Central memory CD8-positive, alpha-beta T cell (primary cell): ENCODE measurements around the gene RPS6KA4.

Experiments used
- ATAC-seq: fragments of 150-1000 bp; cut with Tn5 transposase; replicated peaks from 2 replicates; pipeline ENCODE4 v1.10.0; 2022; ENCODE audit warnings: mild to moderate bottlenecking, moderate FRiP score, moderate number of reproducible peaks; ENCODE audit not compliant: poor library complexity, severe bottlenecking; ENCODE audit errors: extremely low read depth
- DNase-seq, 2 donors: peaks; one replicate each; pipeline ENCODE4 v3.0.0; 2021; ENCODE audit warnings: low spot score in 2 of 2
- H3K27ac Mint-ChIP-seq: one replicate; pipeline ENCODE4 v1.8.0; 2022; ENCODE audit warnings: low read depth, mild to moderate bottlenecking, moderate library complexity, mixed read lengths
- H3K27me3 Mint-ChIP-seq: one replicate; pipeline ENCODE4 v1.8.0; 2022; ENCODE audit warnings: mixed read lengths
- H3K36me3 Mint-ChIP-seq: one replicate; pipeline ENCODE4 v1.8.0; 2022; ENCODE audit warnings: mild to moderate bottlenecking, moderate library complexity, mixed read lengths; ENCODE audit not compliant: insufficient read depth
- H3K4me1 Mint-ChIP-seq: one replicate; pipeline ENCODE4 v1.8.0; 2022; ENCODE audit warnings: mixed read lengths
- H3K4me3 Mint-ChIP-seq: one replicate; pipeline ENCODE4 v1.8.0; 2022; ENCODE audit warnings: mild to moderate bottlenecking, moderate library complexity, mixed read lengths
- H3K9me3 Mint-ChIP-seq: one replicate; pipeline ENCODE4 v1.8.0; 2022; ENCODE audit warnings: mixed read lengths

Gene RPS6KA4

GRCh38 chr11:64381350-64381749 is 22.4 kb downstream of the RPS6KA4 start:
- no peak overlapping the region for H3K27ac Mint-ChIP-seq
- peaks cover 3% of the 10 kb centered on the region for H3K4me1 Mint-ChIP-seq
- DNase-seq (no peak), ATAC-seq (no peak)
- no peaks in the 10 kb centered on the region for H3K9me3 Mint-ChIP-seq
- H3K27me3 Mint-ChIP-seq = no peaks in the 10 kb centered on the region
- peaks cover 2% of the 10 kb centered on the region for H3K36me3 Mint-ChIP-seq
- no peak overlapping the region for H3K4me3 Mint-ChIP-seq

- H3K9me3 Mint-ChIP-seq = no peaks in the 10 kb centered on the region
- no peaks in the 10 kb centered on the region for H3K27me3 Mint-ChIP-seq
- no peak overlapping the region for H3K27ac Mint-ChIP-seq
- peaks cover 10% of the 10 kb centered on the region for H3K4me1 Mint-ChIP-seq
- no peak for DNase-seq
- peaks cover 2% of the 10 kb centered on the region for H3K36me3 Mint-ChIP-seq
- H3K4me3 Mint-ChIP-seq = no peak overlapping the region
- ATAC-seq = no peak
Observed at GRCh38 chr11:64382047-64382446, 23.1 kb downstream of the RPS6KA4 start.

GRCh38 chr11:64382586-64382985 is 23.6 kb downstream of the RPS6KA4 start:
- Mint-ChIP-seq H3K4me1 (peaks cover 11% of the 10 kb centered on the region), H3K36me3 (peaks cover 2% of the 10 kb centered on the region), H3K27ac (no peak overlapping the region), H3K9me3 (no peaks in the 10 kb centered on the region), H3K4me3 (no peak overlapping the region), H3K27me3 (no peaks in the 10 kb centered on the region)
- ATAC-seq (no peak), DNase-seq (no peak)

GRCh38 chr11:64383580-64383979 is 24.6 kb downstream of the RPS6KA4 start:
- H3K36me3 Mint-ChIP-seq = peaks cover 2% of the 10 kb centered on the region
- no peak for ATAC-seq
- peaks cover 11% of the 10 kb centered on the region for H3K4me1 Mint-ChIP-seq
- H3K27ac Mint-ChIP-seq = no peak overlapping the region
- DNase-seq = no peak
- H3K4me3 Mint-ChIP-seq = no peak overlapping the region
- no peaks in the 10 kb centered on the region for H3K9me3 Mint-ChIP-seq
- no peaks in the 10 kb centered on the region for H3K27me3 Mint-ChIP-seq

- peaks cover 2% of the 10 kb centered on the region for H3K36me3 Mint-ChIP-seq
- DNase-seq (no peak), ATAC-seq (no peak)
Observed at GRCh38 chr11:64384028-64384737, 25.2 kb downstream of the RPS6KA4 start.

GRCh38 chr11:64384981-64385944 is 26.3 kb downstream of the RPS6KA4 start:
- H3K4me3 Mint-ChIP-seq = no peak overlapping the region

More at GRCh38 chr11:64384028-64384737, 25.2 kb downstream of the RPS6KA4 start:
- H3K27ac Mint-ChIP-seq = no peak overlapping the region
- H3K27me3 Mint-ChIP-seq = no peaks in the 10 kb centered on the region
- H3K4me3 Mint-ChIP-seq = no peak overlapping the region
- H3K9me3 Mint-ChIP-seq = no peaks in the 10 kb centered on the region
- H3K4me1 Mint-ChIP-seq = peaks cover 11% of the 10 kb centered on the region

GRCh38 chr11:64385945-64386704 is 27.2 kb downstream of the RPS6KA4 start:
- H3K4me3 Mint-ChIP-seq = no peak overlapping the region
- ATAC-seq = peak; percentile 57

More at GRCh38 chr11:64384981-64385944, 26.3 kb downstream of the RPS6KA4 start:
- Mint-ChIP-seq H3K27me3 (no peaks in the 10 kb centered on the region), H3K36me3 (peaks cover 2% of the 10 kb centered on the region), H3K27ac (no peak overlapping the region), H3K9me3 (no peaks in the 10 kb centered on the region), H3K4me1 (peaks cover 19% of the 10 kb centered on the region)
- no peak for ATAC-seq
- no peak for DNase-seq

GRCh38 chr11:64387916-64388315 is 29.0 kb downstream of the RPS6KA4 start:
- Mint-ChIP-seq H3K36me3 (peaks cover under 1% of the 10 kb centered on the region), H3K9me3 (no peaks in the 10 kb centered on the region), H3K27me3 (no peaks in the 10 kb centered on the region), H3K4me1 (peaks cover 35% of the 10 kb centered on the region), H3K4me3 (no peak overlapping the region), H3K27ac (no peak overlapping the region)
- no peak for DNase-seq
- no peak for ATAC-seq

More at GRCh38 chr11:64385945-64386704, 27.2 kb downstream of the RPS6KA4 start:
- H3K27ac Mint-ChIP-seq = peak overlapping the region; percentile 22
- no peak for DNase-seq
- no peaks in the 10 kb centered on the region for H3K9me3 Mint-ChIP-seq
- H3K27me3 Mint-ChIP-seq = no peaks in the 10 kb centered on the region
- peaks cover 28% of the 10 kb centered on the region for H3K4me1 Mint-ChIP-seq
- H3K36me3 Mint-ChIP-seq = peaks cover 2% of the 10 kb centered on the region

- DNase-seq (no peak), ATAC-seq (no peak)
- Mint-ChIP-seq H3K27me3 (no peaks in the 10 kb centered on the region), H3K9me3 (no peaks in the 10 kb centered on the region), H3K4me1 (peaks cover 35% of the 10 kb centered on the region), H3K36me3 (no peaks in the 10 kb centered on the region), H3K27ac (peak overlapping the region; percentile 1), H3K4me3 (no peak overlapping the region)
Observed at GRCh38 chr11:64388894-64389293, 29.9 kb downstream of the RPS6KA4 start.

GRCh38 chr11:64389851-64390250 is 30.9 kb downstream of the RPS6KA4 start:
- Mint-ChIP-seq H3K4me3 (peak overlapping the region; percentile 72), H3K27ac (peak overlapping the region; percentile 1), H3K27me3 (peaks cover 2% of the 10 kb centered on the region), H3K9me3 (no peaks in the 10 kb centered on the region), H3K36me3 (no peaks in the 10 kb centered on the region), H3K4me1 (peaks cover 35% of the 10 kb centered on the region)
- no peak for DNase-seq
- no peak for ATAC-seq

GRCh38 chr11:64390558-64390957 is 31.6 kb downstream of the RPS6KA4 start:
- peak overlapping the region; percentile 72 for H3K4me3 Mint-ChIP-seq
- no peak for DNase-seq
- peaks cover 35% of the 10 kb centered on the region for H3K4me1 Mint-ChIP-seq
- H3K36me3 Mint-ChIP-seq = no peaks in the 10 kb centered on the region
- H3K9me3 Mint-ChIP-seq = no peaks in the 10 kb centered on the region
- peaks cover 9% of the 10 kb centered on the region for H3K27me3 Mint-ChIP-seq
- peak overlapping the region; percentile 80 for H3K27ac Mint-ChIP-seq
- no peak for ATAC-seq

GRCh38 chr11:64391839-64392238 is 32.9 kb downstream of the RPS6KA4 start:
- peaks cover 27% of the 10 kb centered on the region for H3K4me1 Mint-ChIP-seq
- no peak overlapping the region for H3K4me3 Mint-ChIP-seq
- no peak for ATAC-seq
- no peaks in the 10 kb centered on the region for H3K9me3 Mint-ChIP-seq
- H3K27me3 Mint-ChIP-seq = peaks cover 18% of the 10 kb centered on the region
- H3K36me3 Mint-ChIP-seq = no peaks in the 10 kb centered on the region
- H3K27ac Mint-ChIP-seq = no peak overlapping the region
- DNase-seq = no peak
